Astrocyte of the cerebellum (primary cell): Measurements from ENCODE around the gene SOX5.
"Not testable (repeated sequence)": the region's sequence is repeated elsewhere in the genome, so short reads cannot be mapped to it uniquely, and the experiment has no call there.

ENCODE experiments used
- DNase-seq: peaks from one replicate; pipeline ENCODE4 v3.0.0-alpha.2; 2011; ENCODE audit warnings: low read depth
- H3K4me3 ChIP-seq: 2 replicates; pipeline ENCODE4 v1.5.1; 2011; ENCODE audit warnings: mild to moderate bottlenecking, low read depth, low read length, moderate library complexity
- in situ Hi-C: cut with HindIII; loops from 2 replicates; pipeline ENCODE4 v1.10.0; 2017; ENCODE audit warnings: low sequenced_read_pairs
- TF ChIP-seq, protein P1 (sequence below): IDR thresholded peaks from 2 replicates; pipeline ENCODE4 v1.5.1; 2012; ENCODE audit warnings: low read length, low read depth, moderate library complexity, mild to moderate bottlenecking; ENCODE audit errors: missing control alignments

The SOX5 gene

DNA sequence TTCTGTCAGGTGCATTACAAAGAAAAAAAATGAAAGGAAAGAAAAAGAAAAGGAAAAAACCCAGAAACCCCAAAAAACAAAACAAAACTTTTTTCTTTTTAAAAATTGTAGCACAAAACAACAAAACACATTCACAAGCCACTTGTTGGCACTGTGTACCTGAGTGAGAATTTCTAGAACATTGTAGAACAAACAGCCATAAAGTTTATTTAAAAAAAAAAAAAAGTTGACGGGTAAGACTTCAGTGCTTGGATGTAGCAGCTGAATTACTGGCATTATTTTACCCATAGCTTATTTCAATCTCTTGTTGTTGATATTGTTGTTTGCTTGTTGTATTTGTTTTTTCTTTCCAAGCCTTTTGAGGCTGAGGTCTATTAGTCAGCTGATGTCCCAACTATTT is 415.8 kb downstream of the SOX5 start:
- no peak overlapping the region for H3K4me3 ChIP-seq
- DNase-seq: no peak
- TF ChIP-seq, protein P1, sequence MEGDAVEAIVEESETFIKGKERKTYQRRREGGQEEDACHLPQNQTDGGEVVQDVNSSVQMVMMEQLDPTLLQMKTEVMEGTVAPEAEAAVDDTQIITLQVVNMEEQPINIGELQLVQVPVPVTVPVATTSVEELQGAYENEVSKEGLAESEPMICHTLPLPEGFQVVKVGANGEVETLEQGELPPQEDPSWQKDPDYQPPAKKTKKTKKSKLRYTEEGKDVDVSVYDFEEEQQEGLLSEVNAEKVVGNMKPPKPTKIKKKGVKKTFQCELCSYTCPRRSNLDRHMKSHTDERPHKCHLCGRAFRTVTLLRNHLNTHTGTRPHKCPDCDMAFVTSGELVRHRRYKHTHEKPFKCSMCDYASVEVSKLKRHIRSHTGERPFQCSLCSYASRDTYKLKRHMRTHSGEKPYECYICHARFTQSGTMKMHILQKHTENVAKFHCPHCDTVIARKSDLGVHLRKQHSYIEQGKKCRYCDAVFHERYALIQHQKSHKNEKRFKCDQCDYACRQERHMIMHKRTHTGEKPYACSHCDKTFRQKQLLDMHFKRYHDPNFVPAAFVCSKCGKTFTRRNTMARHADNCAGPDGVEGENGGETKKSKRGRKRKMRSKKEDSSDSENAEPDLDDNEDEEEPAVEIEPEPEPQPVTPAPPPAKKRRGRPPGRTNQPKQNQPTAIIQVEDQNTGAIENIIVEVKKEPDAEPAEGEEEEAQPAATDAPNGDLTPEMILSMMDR: no peak
- in situ Hi-C loops: no loop called here

DNA sequence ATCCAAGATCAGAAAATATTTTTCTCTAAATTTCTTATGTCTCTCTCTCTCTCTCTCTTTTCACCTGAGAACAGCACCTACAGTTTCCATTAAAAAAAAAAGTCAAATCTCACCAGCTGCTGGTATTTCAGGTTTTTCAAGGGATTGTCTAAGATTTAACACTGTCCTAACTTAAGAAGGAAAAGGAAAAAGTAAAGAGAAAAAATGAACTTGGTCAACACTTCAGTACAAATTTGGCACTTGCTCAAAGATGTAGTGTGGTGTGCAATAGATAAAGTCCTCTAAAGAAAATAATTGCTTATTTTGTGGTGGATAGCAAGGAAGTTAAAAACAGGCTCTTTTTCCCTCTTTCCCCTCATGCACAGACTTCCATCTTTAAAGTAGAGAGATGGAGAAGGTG is 416.2 kb downstream of the SOX5 start:
- no peak overlapping the region for H3K4me3 ChIP-seq
- no peak for DNase-seq
- in situ Hi-C loops: no loop called here
- TF ChIP-seq, protein P1: no peak

DNA sequence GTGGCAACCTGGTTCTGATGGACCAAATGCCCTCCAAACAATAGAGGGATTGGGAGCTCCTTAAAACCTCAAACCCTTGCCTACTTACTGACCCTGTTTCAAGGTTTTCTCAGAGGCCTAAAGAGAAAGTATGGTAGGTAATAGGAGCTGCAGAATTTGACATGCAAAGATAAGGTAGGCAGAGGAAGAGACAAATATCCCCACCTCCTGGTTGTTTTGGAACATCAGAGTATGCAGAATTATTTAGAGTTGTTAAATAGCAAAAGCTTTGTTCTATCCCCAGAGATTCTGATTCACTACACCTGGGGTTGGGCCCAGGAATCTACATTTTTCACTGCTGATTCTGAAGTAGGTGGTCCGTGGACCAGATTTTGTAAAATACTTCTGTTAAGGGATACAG is 421.2 kb downstream of the SOX5 start:
- H3K4me3 ChIP-seq: no peak overlapping the region
- in situ Hi-C loops: no loop called here
- TF ChIP-seq, protein P1: no peak
- no peak for DNase-seq

DNA sequence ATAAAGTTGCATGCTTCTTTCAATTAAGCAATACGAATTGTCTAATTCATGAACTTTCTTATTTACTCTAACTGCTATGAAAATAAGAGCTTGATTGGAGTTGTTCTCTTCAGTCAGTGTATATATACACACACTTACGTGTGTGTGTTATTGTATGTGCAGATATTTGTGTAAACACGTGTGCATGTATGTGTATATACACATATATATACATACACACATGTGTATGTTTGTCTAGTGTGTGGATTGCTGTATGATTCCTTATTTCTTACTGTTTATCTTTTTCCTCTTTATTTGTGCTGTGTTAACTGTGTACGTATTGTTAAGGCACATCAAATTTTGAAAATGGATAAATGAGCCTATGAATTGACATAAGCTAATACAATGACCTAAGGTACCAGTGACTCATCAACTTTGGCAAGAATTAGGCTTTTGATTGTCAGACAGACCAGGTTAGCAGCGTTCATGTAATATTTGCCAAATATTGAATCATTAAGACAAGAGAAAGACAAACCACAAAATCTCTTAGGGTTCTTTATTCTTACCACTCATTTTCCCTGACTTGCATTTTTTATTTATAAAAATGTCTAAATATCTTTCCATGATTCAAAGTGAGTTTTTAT is 423.9 kb downstream of the SOX5 start:
- TF ChIP-seq, protein P1: no peak
- H3K4me3 ChIP-seq: no peak overlapping the region
- in situ Hi-C loops: no loop called here
- DNase-seq: peak; percentile 2

- DNase-seq: no peak
- TF ChIP-seq, protein P1: no peak
- in situ Hi-C loops: no loop called here
- H3K4me3 ChIP-seq: no peak overlapping the region
Observed at GRCh38 chr12:23523339-23523738, 426.1 kb downstream of the SOX5 start.

GRCh38 chr12:23519444-23519843 is 430.0 kb downstream of the SOX5 start:
- H3K4me3 ChIP-seq, DNase-seq, in situ Hi-C loops: not testable (repeated sequence)

GRCh38 chr12:23515785-23516184 is 433.7 kb downstream of the SOX5 start:
- in situ Hi-C loops, DNase-seq, H3K4me3 ChIP-seq: not testable (repeated sequence)

GRCh38 chr12:23510484-23510883 is 439.0 kb downstream of the SOX5 start:
- DNase-seq: no peak

GRCh38 chr12:23509832-23510231 is 439.6 kb downstream of the SOX5 start:
- H3K4me3 ChIP-seq, DNase-seq, in situ Hi-C loops: not testable (repeated sequence)

More at GRCh38 chr12:23510484-23510883, 439.0 kb downstream of the SOX5 start:
- no peak overlapping the region for H3K4me3 ChIP-seq
- TF ChIP-seq, protein P1: no peak
- in situ Hi-C loops: no loop called here

GRCh38 chr12:23507785-23508184 is 441.7 kb downstream of the SOX5 start:
- H3K4me3 ChIP-seq, in situ Hi-C loops, DNase-seq: not testable (repeated sequence)

- in situ Hi-C loops, H3K4me3 ChIP-seq, DNase-seq: not testable (repeated sequence)
Observed at GRCh38 chr12:23505736-23506135, 443.7 kb downstream of the SOX5 start.
